ENCODE data around the gene UBE2D2.

DNA sequence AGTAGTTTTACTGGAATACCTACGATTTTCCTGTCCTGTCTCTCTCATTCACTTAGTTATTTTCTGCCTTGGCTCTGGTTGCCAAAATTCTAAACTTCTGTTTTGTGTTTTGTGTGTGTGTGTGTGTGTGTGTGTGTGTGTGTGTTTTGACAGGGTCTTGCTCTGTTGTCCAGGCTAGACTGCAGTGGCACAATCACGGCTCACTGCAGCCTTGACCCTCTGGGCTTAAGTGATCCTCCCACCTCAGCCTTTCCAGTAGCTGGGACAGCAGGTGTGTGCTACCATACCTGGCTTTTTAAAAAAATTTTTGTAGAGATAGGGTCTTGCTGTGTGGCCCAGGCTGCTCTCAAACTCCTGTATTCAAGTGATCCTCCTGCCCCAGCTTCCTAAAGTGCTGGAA, 17.2 kb downstream of the UBE2D2 start:
- TF ChIP-seq POLR2AphosphoS5 (IDR thresholded peaks at IDR 0.05; ENCODE audit: low read depth, low read length), result 0 out of 2 replicates have a peak, but pooled peaks have one; percentile 1
- no peak for TF ChIP-seq POLR2A (IDR thresholded peaks at IDR 0.05; ENCODE audit: low read depth, low read length)

All from GM12891 (cell line).